ENCODE measurements around the gene KLHL6.
"Not testable (repeated sequence)": the region's sequence is repeated elsewhere in the genome, so short reads cannot be mapped to it uniquely, and the experiment has no call there.

KLHL6 gene

GRCh38 chr3:183533412-183534132 lies 21.9 kb downstream of the KLHL6 start:
- no peak for DNase-seq (ENCODE audit: low read depth)
- TF ChIP-seq, protein P1, sequence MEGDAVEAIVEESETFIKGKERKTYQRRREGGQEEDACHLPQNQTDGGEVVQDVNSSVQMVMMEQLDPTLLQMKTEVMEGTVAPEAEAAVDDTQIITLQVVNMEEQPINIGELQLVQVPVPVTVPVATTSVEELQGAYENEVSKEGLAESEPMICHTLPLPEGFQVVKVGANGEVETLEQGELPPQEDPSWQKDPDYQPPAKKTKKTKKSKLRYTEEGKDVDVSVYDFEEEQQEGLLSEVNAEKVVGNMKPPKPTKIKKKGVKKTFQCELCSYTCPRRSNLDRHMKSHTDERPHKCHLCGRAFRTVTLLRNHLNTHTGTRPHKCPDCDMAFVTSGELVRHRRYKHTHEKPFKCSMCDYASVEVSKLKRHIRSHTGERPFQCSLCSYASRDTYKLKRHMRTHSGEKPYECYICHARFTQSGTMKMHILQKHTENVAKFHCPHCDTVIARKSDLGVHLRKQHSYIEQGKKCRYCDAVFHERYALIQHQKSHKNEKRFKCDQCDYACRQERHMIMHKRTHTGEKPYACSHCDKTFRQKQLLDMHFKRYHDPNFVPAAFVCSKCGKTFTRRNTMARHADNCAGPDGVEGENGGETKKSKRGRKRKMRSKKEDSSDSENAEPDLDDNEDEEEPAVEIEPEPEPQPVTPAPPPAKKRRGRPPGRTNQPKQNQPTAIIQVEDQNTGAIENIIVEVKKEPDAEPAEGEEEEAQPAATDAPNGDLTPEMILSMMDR (conservative IDR thresholded peaks at IDR 0.05; ENCODE audit: low read depth, low read length): no peak

DNA sequence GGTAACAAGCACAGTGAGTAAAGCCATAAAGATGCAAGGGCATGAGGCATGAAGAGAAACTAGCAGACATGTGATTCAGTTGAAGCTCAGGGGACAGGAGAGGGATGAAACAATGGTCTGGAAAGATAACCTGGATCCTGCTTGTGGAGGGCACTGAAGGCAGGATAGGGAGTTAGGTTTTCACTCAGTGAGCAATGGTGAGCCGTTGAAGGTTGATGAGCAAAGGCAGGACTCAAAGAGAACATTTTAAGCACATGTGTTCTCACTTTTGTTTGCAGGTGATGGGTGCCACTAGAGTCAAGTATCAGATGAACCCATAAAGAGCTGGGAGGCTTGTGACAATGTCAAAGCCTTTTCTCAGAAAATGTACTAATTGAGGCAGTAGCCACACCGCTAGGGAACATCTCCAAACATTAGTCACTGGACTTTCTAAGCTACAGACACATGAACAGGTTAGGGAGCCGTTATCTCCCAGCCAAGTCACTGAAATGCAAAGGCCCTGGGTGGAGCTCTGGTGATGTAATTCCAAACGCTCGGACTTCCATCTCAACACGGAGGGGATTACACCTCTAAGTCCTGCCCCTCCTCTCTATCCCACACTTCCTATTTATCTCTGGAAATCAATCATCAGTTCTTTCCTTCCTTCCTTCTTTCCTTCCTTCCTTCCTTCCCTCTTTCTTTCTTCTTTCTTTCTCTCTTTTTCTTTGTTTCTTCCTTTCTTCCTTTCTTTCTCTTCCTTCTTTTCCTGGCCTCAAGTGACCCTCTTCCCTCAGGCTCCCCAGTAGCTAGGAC lies 22.7 kb downstream of the KLHL6 start:
- DNase-seq (ENCODE audit: low read depth): no peak
- TF ChIP-seq, protein P1 (conservative IDR thresholded peaks at IDR 0.05; ENCODE audit: low read depth, low read length): no peak
- H3K4me3 ChIP-seq (ENCODE audit: low read length): no peak overlapping the region

More at GRCh38 chr3:183533412-183534132, 21.9 kb downstream of the KLHL6 start:
- H3K4me3 ChIP-seq (ENCODE audit: low read length): no peak overlapping the region

GRCh38 chr3:183529717-183530116 lies 25.8 kb downstream of the KLHL6 start:
- DNase-seq (ENCODE audit: low read depth): no peak
- H3K4me3 ChIP-seq (ENCODE audit: low read length): no peak overlapping the region
- TF ChIP-seq, protein P1 (conservative IDR thresholded peaks at IDR 0.05; ENCODE audit: low read depth, low read length): no peak

DNA sequence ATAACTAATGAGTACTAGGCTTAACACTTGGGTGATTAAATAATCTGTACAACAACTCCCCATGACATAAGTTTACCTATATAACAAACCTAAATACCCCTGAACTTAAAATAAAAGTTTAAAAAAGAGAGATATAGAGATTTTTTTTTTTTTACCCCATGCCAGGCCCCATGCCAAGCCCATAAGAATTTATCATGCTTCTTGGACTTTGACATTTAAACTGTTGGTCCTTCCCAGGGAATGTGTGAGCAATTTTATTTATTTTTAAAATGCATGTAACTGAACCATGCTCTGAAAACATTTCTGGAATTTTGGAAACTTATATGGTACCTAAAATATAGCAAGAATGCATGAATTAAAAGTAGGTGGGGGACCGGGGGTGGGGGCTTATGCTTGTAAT lies 26.3 kb downstream of the KLHL6 start:
- DNase-seq (ENCODE audit: low read depth): no peak
- TF ChIP-seq, protein P1 (conservative IDR thresholded peaks at IDR 0.05; ENCODE audit: low read depth, low read length): no peak
- H3K4me3 ChIP-seq (ENCODE audit: low read length): no peak overlapping the region

DNA sequence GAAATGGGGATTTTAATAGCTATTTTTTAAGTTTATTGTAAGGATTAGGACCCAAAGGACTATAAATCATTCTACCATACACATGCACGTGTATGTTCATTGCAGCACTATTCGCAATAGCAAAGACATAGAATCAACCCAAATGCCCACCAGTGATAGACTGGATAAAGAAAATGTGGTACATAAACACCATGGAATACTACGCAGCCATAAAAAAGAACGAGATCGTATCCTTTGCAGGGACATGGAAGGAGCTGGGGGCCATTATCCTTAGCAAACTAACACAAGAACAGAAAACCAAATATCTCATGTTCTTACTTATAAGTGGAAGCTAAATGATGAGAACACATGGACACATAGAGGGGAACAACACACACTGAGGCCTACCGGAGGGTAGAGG lies 26.7 kb downstream of the KLHL6 start:
- H3K4me3 ChIP-seq (ENCODE audit: low read length); DNase-seq (ENCODE audit: low read depth): not testable (repeated sequence)

DNA sequence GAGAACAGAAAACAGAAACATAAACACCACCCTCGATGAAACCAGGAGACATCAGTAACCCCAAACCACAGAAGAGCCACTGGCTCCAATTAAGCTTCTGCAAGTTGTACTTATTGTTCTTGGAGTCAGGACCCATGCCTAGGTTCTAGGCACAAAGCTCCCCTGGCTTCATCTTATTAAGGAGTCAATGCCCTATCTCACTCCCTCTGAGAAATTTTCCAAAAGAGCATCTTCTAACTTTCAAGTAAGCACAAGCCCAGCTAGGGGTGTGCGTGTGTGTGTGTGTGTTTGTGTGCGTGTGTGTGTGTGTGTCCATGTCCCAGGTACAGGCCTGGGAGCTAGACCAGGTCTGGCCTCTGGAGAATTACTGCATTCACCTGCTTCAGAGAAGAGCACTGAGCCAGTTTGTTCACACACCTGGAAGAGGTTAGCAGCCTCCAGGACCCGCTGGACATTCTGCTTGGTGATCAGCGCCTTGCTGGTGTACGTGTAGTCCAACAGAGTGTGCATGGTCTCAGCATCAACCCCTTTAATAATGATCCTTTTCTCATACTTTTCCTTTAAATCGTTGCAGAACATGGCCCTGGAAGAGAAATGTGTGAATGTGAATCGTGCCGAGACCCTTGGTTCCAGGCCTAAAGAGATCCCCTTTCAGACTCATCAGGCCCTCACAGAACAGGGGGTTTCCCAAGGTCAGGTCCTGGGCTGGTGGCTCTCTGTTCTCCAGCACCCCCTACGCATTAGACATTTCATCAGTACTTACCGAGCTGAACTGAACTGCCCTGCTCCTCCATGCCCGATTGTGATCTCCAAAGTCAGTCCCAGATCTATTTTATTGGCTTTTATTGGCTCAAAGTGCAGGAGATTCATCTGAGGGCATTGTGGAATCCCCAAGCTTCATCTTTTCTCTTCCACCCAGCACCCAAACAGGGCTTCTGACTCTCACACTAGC lies 27.8 kb downstream of the KLHL6 start:
- TF ChIP-seq, protein P1 (conservative IDR thresholded peaks at IDR 0.05; ENCODE audit: low read depth, low read length): no peak
- DNase-seq (ENCODE audit: low read depth): no peak
- no peak overlapping the region for H3K4me3 ChIP-seq (ENCODE audit: low read length)

- TF ChIP-seq, protein P1 (conservative IDR thresholded peaks at IDR 0.05; ENCODE audit: low read depth, low read length): no peak
- DNase-seq (ENCODE audit: low read depth): no peak
- no peak overlapping the region for H3K4me3 ChIP-seq (ENCODE audit: low read length)
Measured at GRCh38 chr3:183526838-183527427, 28.6 kb downstream of the KLHL6 start.
